K562 (cell line): ENCODE data around the gene LRRTM4.

Source experiments
- ETV6 ChIP-seq, 3 experiments: fragments of 150-350 bp in 1 of 3; sonication (generic) in 1 of 3; formaldehyde crosslinking in 1 of 3; IDR thresholded peaks; 2 replicates each; pipeline versions ENCODE4 v1.6.1 to v1.8.0; 2014 to 2022; ENCODE audit warnings: borderline replicate concordance in 2 of 3, low read depth in 2 of 3, antibody characterized with exemption in 1 of 3, low read length in 1 of 3, mild to moderate bottlenecking in 1 of 3, missing genetic modification reagents in 1 of 3
- SIX5 ChIP-seq, 2 experiments: IDR thresholded peaks; 2 replicates each; pipeline ENCODE4 v1.6.1; 2011; ENCODE audit warnings: low read length in 2 of 2, borderline replicate concordance in 1 of 2, low read depth in 1 of 2, mild to moderate bottlenecking in 1 of 2, moderate library complexity in 1 of 2; ENCODE audit not compliant: insufficient read depth in 1 of 2
- TCF7 ChIP-seq: sonication (generic); IDR thresholded peaks from 2 replicates; pipeline ENCODE4 v1.6.1; 2016; ENCODE audit warnings: antibody characterized with exemption, borderline replicate concordance

- no peak for TF ChIP-seq ETV6 (IDR thresholded peaks at IDR 0.05; ENCODE audit: borderline replicate concordance in 1 of 2, low read depth in 2 of 2, low read length in 1 of 2)
- no peak for TF ChIP-seq ETV6 (CRISPR knock-in tag; IDR thresholded peaks at IDR 0.05; ENCODE audit: borderline replicate concordance)
- TF ChIP-seq SIX5 (IDR thresholded peaks at IDR 0.05; ENCODE audit: borderline replicate concordance in 1 of 2, insufficient read depth in 1 of 2, low read depth in 1 of 2, low read length in 2 of 2): no peak
- no peak for TF ChIP-seq TCF7
Observed at GRCh38 chr2:77271262-77271661, 250.9 kb downstream of the LRRTM4 start.
